ENCODE results near the gene AGTRAP.
A peak's percentile ranks its signal among the peaks of the same experiment; 100 is the strongest.

Gene AGTRAP

GRCh38 chr1:11741919-11742558, 6.1 kb downstream of the AGTRAP start:
- no peak for TF ChIP-seq CTCF (IDR thresholded peaks at IDR 0.05; ENCODE audit: insufficient read depth, missing control alignments)
- DNase-seq (ENCODE audit: insufficient read length, low spot score) (no peak), FAIRE-seq (no peak)

- TF ChIP-seq CTCF (IDR thresholded peaks at IDR 0.05; ENCODE audit: insufficient read depth, missing control alignments): no peak
- no peak for DNase-seq (ENCODE audit: insufficient read length, low spot score)
- FAIRE-seq: no peak
Observed at GRCh38 chr1:11744287-11744686, 8.4 kb downstream of the AGTRAP start.

GRCh38 chr1:11746092-11746491, 10.2 kb downstream of the AGTRAP start:
- DNase-seq (ENCODE audit: insufficient read length, low spot score): no peak
- no peak for FAIRE-seq
- no peak for TF ChIP-seq CTCF (IDR thresholded peaks at IDR 0.05; ENCODE audit: insufficient read depth, missing control alignments)

GRCh38 chr1:11746795-11747487, 11.0 kb downstream of the AGTRAP start:
- no peak for TF ChIP-seq CTCF (IDR thresholded peaks at IDR 0.05; ENCODE audit: insufficient read depth, missing control alignments)
- FAIRE-seq (no peak), DNase-seq (ENCODE audit: insufficient read length, low spot score) (no peak)

GRCh38 chr1:11748294-11749202, 12.6 kb downstream of the AGTRAP start:
- FAIRE-seq: no peak
- no peak for DNase-seq (ENCODE audit: insufficient read length, low spot score)
- TF ChIP-seq CTCF (IDR thresholded peaks at IDR 0.05; ENCODE audit: insufficient read depth, missing control alignments): no peak

GRCh38 chr1:11749203-11749689, 13.3 kb downstream of the AGTRAP start:
- TF ChIP-seq CTCF (IDR thresholded peaks at IDR 0.05; ENCODE audit: insufficient read depth, missing control alignments): peak; percentile 22
- DNase-seq (ENCODE audit: insufficient read length, low spot score) (no peak), FAIRE-seq (no peak)
